HEK293 (cell line): ENCODE data around the gene CEACAM19.

ENCODE experiments used
- GFI1B ChIP-seq: fragments of 450-650 bp; formaldehyde crosslinking; IDR thresholded peaks from 2 replicates; pipeline ENCODE4 v1.5.1; 2016; ENCODE audit warnings: missing biosample characterization, missing genetic modification characterization
- KLF16 ChIP-seq: fragments of 450-650 bp; formaldehyde crosslinking; IDR thresholded peaks from 2 replicates; pipeline ENCODE4 v1.5.1; 2017; ENCODE audit warnings: missing biosample characterization, missing genetic modification characterization
- MYNN ChIP-seq: fragments of 450-650 bp; formaldehyde crosslinking; IDR thresholded peaks from 2 replicates; pipeline ENCODE4 v1.5.1; 2016; ENCODE audit warnings: missing biosample characterization, missing genetic modification characterization, borderline replicate concordance
- PRDM1 ChIP-seq: fragments of 450-650 bp; formaldehyde crosslinking; IDR thresholded peaks from 2 replicates; pipeline ENCODE4; 2016; ENCODE audit warnings: missing biosample characterization, missing genetic modification characterization
- RBAK ChIP-seq: fragments of 450-650 bp; formaldehyde crosslinking; IDR thresholded peaks from 2 replicates; pipeline ENCODE4 v1.5.1; 2016; ENCODE audit warnings: missing biosample characterization, missing genetic modification characterization
- SCRT2 ChIP-seq: fragments of 450-650 bp; formaldehyde crosslinking; IDR thresholded peaks from 2 replicates; pipeline ENCODE4 v1.5.1; 2016; ENCODE audit warnings: missing biosample characterization, missing genetic modification characterization
- YY1 ChIP-seq: fragments of 450-650 bp; formaldehyde crosslinking; IDR thresholded peaks from 2 replicates; pipeline ENCODE4 v1.5.1; 2018; ENCODE audit warnings: missing biosample characterization, missing genetic modification characterization
- YY2 ChIP-seq: fragments of 450-650 bp; formaldehyde crosslinking; IDR thresholded peaks from 2 replicates; pipeline ENCODE4 v1.5.1; 2016; ENCODE audit warnings: missing biosample characterization, missing genetic modification characterization
- ZEB2 ChIP-seq: fragments of 450-650 bp; formaldehyde crosslinking; IDR thresholded peaks from 2 replicates; pipeline ENCODE4 v1.5.1; 2016; ENCODE audit warnings: missing biosample characterization, missing genetic modification characterization
- ZFP41 ChIP-seq: fragments of 450-650 bp; formaldehyde crosslinking; IDR thresholded peaks from 2 replicates; pipeline ENCODE4 v1.5.1; 2016; ENCODE audit warnings: missing biosample characterization, missing genetic modification characterization, borderline replicate concordance
- ZIC2 ChIP-seq: fragments of 450-650 bp; formaldehyde crosslinking; IDR thresholded peaks from 2 replicates; pipeline ENCODE4 v1.5.1; 2016; ENCODE audit warnings: missing biosample characterization, missing genetic modification characterization
- ZNF112 ChIP-seq: fragments of 450-650 bp; formaldehyde crosslinking; IDR thresholded peaks from 2 replicates; pipeline ENCODE4 v1.5.0; 2017; ENCODE audit warnings: missing biosample characterization, missing genetic modification characterization
- ZNF138 ChIP-seq: fragments of 450-650 bp; formaldehyde crosslinking; IDR thresholded peaks from 2 replicates; pipeline ENCODE4 v1.5.1; 2016; ENCODE audit warnings: missing biosample characterization, missing genetic modification characterization, borderline replicate concordance
- ZNF140 ChIP-seq: fragments of 450-650 bp; formaldehyde crosslinking; IDR thresholded peaks from 2 replicates; pipeline ENCODE4 v1.5.1; 2016; ENCODE audit warnings: missing biosample characterization, missing genetic modification characterization
- ZNF16 ChIP-seq: fragments of 450-650 bp; formaldehyde crosslinking; IDR thresholded peaks from 2 replicates; pipeline ENCODE4 v1.5.1; 2016; ENCODE audit warnings: low read depth, missing biosample characterization, missing genetic modification characterization
- ZNF292 ChIP-seq: fragments of 450-650 bp; formaldehyde crosslinking; IDR thresholded peaks from 2 replicates; pipeline ENCODE4 v1.5.1; 2016; ENCODE audit warnings: low read depth, missing biosample characterization, missing genetic modification characterization, borderline replicate concordance
- ZNF302 ChIP-seq: fragments of 450-650 bp; formaldehyde crosslinking; IDR thresholded peaks from 2 replicates; pipeline ENCODE4 v1.5.1; 2016; ENCODE audit warnings: missing biosample characterization, missing genetic modification characterization, low read depth
- ZNF37A ChIP-seq: fragments of 450-650 bp; IDR thresholded peaks from 2 replicates; pipeline ENCODE4 v1.5.1; 2018; ENCODE audit warnings: missing biosample characterization, missing genetic modification characterization
- ZNF433 ChIP-seq: fragments of 450-650 bp; formaldehyde crosslinking; IDR thresholded peaks from 2 replicates; pipeline ENCODE4 v1.5.1; 2016; ENCODE audit warnings: missing biosample characterization, missing genetic modification characterization, low read depth
- ZNF529 ChIP-seq: fragments of 450-650 bp; formaldehyde crosslinking; IDR thresholded peaks from 2 replicates; pipeline ENCODE4 v1.5.1; 2017; ENCODE audit warnings: missing genetic modification characterization, missing biosample characterization; ENCODE audit not compliant: insufficient replicate concordance
- ZNF596 ChIP-seq: fragments of 450-650 bp; IDR thresholded peaks from 2 replicates; pipeline ENCODE4 v1.5.0; 2018; ENCODE audit warnings: missing biosample characterization, mild to moderate bottlenecking, missing genetic modification characterization, moderate library complexity
- ZNF610 ChIP-seq: fragments of 450-650 bp; formaldehyde crosslinking; IDR thresholded peaks from 2 replicates; pipeline ENCODE4 v1.5.1; 2016; ENCODE audit warnings: missing biosample characterization, missing genetic modification characterization, borderline replicate concordance
- ZNF624 ChIP-seq: fragments of 450-650 bp; formaldehyde crosslinking; IDR thresholded peaks from 2 replicates; pipeline ENCODE4 v1.5.1; 2017; ENCODE audit warnings: missing biosample characterization, missing genetic modification characterization
- ZNF658 ChIP-seq: fragments of 450-650 bp; formaldehyde crosslinking; IDR thresholded peaks from 2 replicates; pipeline ENCODE4; 2016; ENCODE audit warnings: missing biosample characterization, missing genetic modification characterization
- ZNF76 ChIP-seq: fragments of 450-650 bp; formaldehyde crosslinking; IDR thresholded peaks from 2 replicates; pipeline ENCODE4; 2016; ENCODE audit warnings: low read depth, missing biosample characterization, missing genetic modification characterization, borderline replicate concordance
- ZSCAN16 ChIP-seq: fragments of 450-650 bp; formaldehyde crosslinking; IDR thresholded peaks from 2 replicates; pipeline ENCODE4 v1.5.1; 2016; ENCODE audit warnings: missing biosample characterization, missing genetic modification characterization
- TF ChIP-seq, protein P1 (sequence below): fragments of 450-650 bp; formaldehyde crosslinking; IDR thresholded peaks from 2 replicates; pipeline ENCODE4 v1.5.1; 2017; ENCODE audit warnings: missing biosample characterization, mild to moderate bottlenecking, missing genetic modification characterization, moderate library complexity
- TF ChIP-seq, protein P2 (sequence below): fragments of 450-650 bp; formaldehyde crosslinking; IDR thresholded peaks from 2 replicates; pipeline ENCODE4 v1.5.1; 2016; ENCODE audit warnings: missing biosample characterization, missing genetic modification characterization
- TF ChIP-seq, protein P3 (sequence below): fragments of 450-650 bp; IDR thresholded peaks from 2 replicates; pipeline ENCODE4 v1.5.1; 2018; ENCODE audit warnings: missing biosample characterization, mild to moderate bottlenecking, missing genetic modification characterization
- TF ChIP-seq, protein P4 (sequence below): fragments of 450-650 bp; formaldehyde crosslinking; IDR thresholded peaks from 2 replicates; pipeline ENCODE4; 2016; ENCODE audit warnings: missing biosample characterization, missing genetic modification characterization
- TF ChIP-seq, protein P5 (sequence below): IDR thresholded peaks from 2 replicates; pipeline ENCODE4 v1.6.1; 2011; ENCODE audit warnings: mild to moderate bottlenecking, low read depth, low read length, borderline replicate concordance
- TF ChIP-seq, protein P6 (sequence below): fragments of 450-650 bp; formaldehyde crosslinking; IDR thresholded peaks from 2 replicates; pipeline ENCODE4 v1.5.1; 2017; ENCODE audit warnings: missing biosample characterization, missing genetic modification characterization
- TF ChIP-seq, protein P7 (sequence below): fragments of 450-650 bp; formaldehyde crosslinking; IDR thresholded peaks from 2 replicates; pipeline ENCODE4 v1.5.1; 2016; ENCODE audit warnings: missing biosample characterization, missing genetic modification characterization, borderline replicate concordance

The CEACAM19 gene

DNA sequence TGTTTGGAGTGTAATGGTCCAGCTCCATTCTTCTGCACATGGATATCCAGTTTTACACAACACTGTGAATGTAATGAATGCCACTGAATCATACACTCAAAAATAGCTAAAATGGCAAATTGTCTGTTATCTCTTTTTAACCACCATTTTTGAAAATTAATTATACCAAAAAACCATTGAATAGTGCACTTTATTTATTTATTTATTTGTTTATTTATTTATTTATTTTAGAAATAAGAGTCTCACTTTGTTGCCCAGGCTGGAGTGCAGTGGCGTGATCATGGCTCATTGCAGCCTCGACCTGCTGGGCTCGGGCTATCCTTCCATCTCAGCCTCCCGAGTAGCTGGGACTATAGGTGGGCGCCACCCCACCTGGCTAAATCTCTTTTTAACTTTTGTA lies 7.3 kb upstream of the CEACAM19 start (continued):
- TF ChIP-seq ZNF16 (tag by site-specific recombination) (no peak), ZNF138 (tag by site-specific recombination) (no peak), ZNF529 (tag by site-specific recombination) (no peak), ZFP41 (tag by site-specific recombination) (no peak), ZIC2 (tag by site-specific recombination) (no peak), YY2 (no peak), RBAK (tag by site-specific recombination) (0 out of 2 replicates have a peak, but pooled peaks have one; percentile 32), ZNF37A (tag by site-specific recombination) (no peak), YY1 (tag by site-specific recombination) (no peak), ZNF433 (tag by site-specific recombination) (0 out of 2 replicates have a peak, but pooled peaks have one; percentile 13), ZEB2 (tag by site-specific recombination) (no peak), ZNF302 (tag by site-specific recombination) (no peak), KLF16 (tag by site-specific recombination) (no peak), PRDM1 (no peak), ZNF658 (no peak), ZNF624 (tag by site-specific recombination) (no peak), MYNN (no peak), ZNF292 (tag by site-specific recombination) (no peak), ZNF610 (tag by site-specific recombination) (no peak), ZNF76 (tag by site-specific recombination) (no peak), SCRT2 (no peak), ZNF140 (tag by site-specific recombination) (peak; percentile 66), ZNF596 (no peak), ZSCAN16 (tag by site-specific recombination) (no peak), ZNF112 (tag by site-specific recombination) (no peak), GFI1B (no peak)
- TF ChIP-seq, protein P1, sequence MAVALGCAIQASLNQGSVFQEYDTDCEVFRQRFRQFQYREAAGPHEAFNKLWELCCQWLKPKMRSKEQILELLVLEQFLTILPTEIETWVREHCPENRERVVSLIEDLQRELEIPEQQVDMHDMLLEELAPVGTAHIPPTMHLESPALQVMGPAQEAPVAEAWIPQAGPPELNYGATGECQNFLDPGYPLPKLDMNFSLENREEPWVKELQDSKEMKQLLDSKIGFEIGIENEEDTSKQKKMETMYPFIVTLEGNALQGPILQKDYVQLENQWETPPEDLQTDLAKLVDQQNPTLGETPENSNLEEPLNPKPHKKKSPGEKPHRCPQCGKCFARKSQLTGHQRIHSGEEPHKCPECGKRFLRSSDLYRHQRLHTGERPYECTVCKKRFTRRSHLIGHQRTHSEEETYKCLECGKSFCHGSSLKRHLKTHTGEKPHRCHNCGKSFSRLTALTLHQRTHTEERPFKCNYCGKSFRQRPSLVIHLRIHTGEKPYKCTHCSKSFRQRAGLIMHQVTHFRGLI = no peak
- TF ChIP-seq, protein P2, sequence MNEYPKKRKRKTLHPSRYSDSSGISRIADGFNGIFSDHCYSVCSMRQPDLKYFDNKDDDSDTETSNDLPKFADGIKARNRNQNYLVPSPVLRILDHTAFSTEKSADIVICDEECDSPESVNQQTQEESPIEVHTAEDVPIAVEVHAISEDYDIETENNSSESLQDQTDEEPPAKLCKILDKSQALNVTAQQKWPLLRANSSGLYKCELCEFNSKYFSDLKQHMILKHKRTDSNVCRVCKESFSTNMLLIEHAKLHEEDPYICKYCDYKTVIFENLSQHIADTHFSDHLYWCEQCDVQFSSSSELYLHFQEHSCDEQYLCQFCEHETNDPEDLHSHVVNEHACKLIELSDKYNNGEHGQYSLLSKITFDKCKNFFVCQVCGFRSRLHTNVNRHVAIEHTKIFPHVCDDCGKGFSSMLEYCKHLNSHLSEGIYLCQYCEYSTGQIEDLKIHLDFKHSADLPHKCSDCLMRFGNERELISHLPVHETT (tag by site-specific recombination) = no peak
- TF ChIP-seq, protein P3, sequence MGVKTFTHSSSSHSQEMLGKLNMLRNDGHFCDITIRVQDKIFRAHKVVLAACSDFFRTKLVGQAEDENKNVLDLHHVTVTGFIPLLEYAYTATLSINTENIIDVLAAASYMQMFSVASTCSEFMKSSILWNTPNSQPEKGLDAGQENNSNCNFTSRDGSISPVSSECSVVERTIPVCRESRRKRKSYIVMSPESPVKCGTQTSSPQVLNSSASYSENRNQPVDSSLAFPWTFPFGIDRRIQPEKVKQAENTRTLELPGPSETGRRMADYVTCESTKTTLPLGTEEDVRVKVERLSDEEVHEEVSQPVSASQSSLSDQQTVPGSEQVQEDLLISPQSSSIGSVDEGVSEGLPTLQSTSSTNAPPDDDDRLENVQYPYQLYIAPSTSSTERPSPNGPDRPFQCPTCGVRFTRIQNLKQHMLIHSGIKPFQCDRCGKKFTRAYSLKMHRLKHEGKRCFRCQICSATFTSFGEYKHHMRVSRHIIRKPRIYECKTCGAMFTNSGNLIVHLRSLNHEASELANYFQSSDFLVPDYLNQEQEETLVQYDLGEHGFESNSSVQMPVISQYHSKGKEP (tag by site-specific recombination) = no peak
- TF ChIP-seq, protein P4, sequence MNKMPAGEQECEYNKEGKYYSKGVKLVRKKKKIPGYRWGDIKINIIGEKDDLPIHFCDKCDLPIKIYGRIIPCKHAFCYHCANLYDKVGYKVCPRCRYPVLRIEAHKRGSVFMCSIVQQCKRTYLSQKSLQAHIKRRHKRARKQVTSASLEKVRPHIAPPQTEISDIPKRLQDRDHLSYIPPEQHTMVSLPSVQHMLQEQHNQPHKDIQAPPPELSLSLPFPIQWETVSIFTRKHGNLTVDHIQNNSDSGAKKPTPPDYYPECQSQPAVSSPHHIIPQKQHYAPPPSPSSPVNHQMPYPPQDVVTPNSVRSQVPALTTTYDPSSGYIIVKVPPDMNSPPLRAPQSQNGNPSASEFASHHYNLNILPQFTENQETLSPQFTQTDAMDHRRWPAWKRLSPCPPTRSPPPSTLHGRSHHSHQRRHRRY = no peak
- TF ChIP-seq, protein P5, sequence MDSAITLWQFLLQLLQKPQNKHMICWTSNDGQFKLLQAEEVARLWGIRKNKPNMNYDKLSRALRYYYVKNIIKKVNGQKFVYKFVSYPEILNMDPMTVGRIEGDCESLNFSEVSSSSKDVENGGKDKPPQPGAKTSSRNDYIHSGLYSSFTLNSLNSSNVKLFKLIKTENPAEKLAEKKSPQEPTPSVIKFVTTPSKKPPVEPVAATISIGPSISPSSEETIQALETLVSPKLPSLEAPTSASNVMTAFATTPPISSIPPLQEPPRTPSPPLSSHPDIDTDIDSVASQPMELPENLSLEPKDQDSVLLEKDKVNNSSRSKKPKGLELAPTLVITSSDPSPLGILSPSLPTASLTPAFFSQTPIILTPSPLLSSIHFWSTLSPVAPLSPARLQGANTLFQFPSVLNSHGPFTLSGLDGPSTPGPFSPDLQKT = no peak
- TF ChIP-seq, protein P6, sequence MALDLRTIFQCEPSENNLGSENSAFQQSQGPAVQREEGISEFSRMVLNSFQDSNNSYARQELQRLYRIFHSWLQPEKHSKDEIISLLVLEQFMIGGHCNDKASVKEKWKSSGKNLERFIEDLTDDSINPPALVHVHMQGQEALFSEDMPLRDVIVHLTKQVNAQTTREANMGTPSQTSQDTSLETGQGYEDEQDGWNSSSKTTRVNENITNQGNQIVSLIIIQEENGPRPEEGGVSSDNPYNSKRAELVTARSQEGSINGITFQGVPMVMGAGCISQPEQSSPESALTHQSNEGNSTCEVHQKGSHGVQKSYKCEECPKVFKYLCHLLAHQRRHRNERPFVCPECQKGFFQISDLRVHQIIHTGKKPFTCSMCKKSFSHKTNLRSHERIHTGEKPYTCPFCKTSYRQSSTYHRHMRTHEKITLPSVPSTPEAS (tag by site-specific recombination) = no peak
- TF ChIP-seq, protein P7, sequence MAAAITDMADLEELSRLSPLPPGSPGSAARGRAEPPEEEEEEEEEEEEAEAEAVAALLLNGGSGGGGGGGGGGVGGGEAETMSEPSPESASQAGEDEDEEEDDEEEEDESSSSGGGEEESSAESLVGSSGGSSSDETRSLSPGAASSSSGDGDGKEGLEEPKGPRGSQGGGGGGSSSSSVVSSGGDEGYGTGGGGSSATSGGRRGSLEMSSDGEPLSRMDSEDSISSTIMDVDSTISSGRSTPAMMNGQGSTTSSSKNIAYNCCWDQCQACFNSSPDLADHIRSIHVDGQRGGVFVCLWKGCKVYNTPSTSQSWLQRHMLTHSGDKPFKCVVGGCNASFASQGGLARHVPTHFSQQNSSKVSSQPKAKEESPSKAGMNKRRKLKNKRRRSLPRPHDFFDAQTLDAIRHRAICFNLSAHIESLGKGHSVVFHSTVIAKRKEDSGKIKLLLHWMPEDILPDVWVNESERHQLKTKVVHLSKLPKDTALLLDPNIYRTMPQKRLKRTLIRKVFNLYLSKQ (tag by site-specific recombination) = no peak
